HG03135 (cell line): ENCODE data around the gene CDKN2C.
A peak's percentile ranks its signal among the peaks of the same experiment; 100 is the strongest.
"Not testable (repeated sequence)": the region's sequence is repeated elsewhere in the genome, so short reads cannot be mapped to it uniquely, and the experiment has no call there.

Experiments
- ATAC-seq: cut with Tn5 transposase; IDR thresholded peaks from one replicate; pipeline ENCODE4 v1.9.1; 2021; ENCODE audit warnings: mild to moderate bottlenecking, moderate library complexity; ENCODE audit not compliant: unreplicated experiment

Gene CDKN2C

GRCh38 chr1:50969611-50970508, at the start of gene CDKN2C:
TSS of gene CDKN2C (plus strand) at chr1:50970245. CDS start at chr1:50970369, 124 bp downstream.
- peak; percentile 31 for ATAC-seq

- no peak for ATAC-seq
Measured at GRCh38 chr1:50920409-50920808, 49.6 kb upstream of the CDKN2C start.

GRCh38 chr1:50921029-50921428, 49.0 kb upstream of the CDKN2C start:
- ATAC-seq = no peak

- ATAC-seq = no peak
Measured at GRCh38 chr1:50923564-50923963, 46.5 kb upstream of the CDKN2C start.

GRCh38 chr1:50929376-50929958, 40.6 kb upstream of the CDKN2C start:
- ATAC-seq = no peak

- ATAC-seq = peak; percentile 87
Measured at GRCh38 chr1:50930193-50930592, 39.9 kb upstream of the CDKN2C start.

- no peak for ATAC-seq
Measured at GRCh38 chr1:50930965-50931737, 38.9 kb upstream of the CDKN2C start.

GRCh38 chr1:50932043-50932442, 38.0 kb upstream of the CDKN2C start:
- ATAC-seq = not testable (repeated sequence)

- ATAC-seq = not testable (repeated sequence)
Measured at GRCh38 chr1:50933770-50934169, 36.3 kb upstream of the CDKN2C start.

GRCh38 chr1:50934838-50935237, 35.2 kb upstream of the CDKN2C start:
- no peak for ATAC-seq

GRCh38 chr1:50935276-50935675, 34.8 kb upstream of the CDKN2C start:
- ATAC-seq = not testable (repeated sequence)

GRCh38 chr1:50936321-50936720, 33.7 kb upstream of the CDKN2C start:
- ATAC-seq = no peak

GRCh38 chr1:50940291-50940690, 29.8 kb upstream of the CDKN2C start:
- no peak for ATAC-seq

- ATAC-seq = no peak
Measured at GRCh38 chr1:50942334-50942733, 27.7 kb upstream of the CDKN2C start.

- no peak for ATAC-seq
Measured at GRCh38 chr1:50949286-50949982, 20.6 kb upstream of the CDKN2C start.

GRCh38 chr1:50950396-50950795, 19.6 kb upstream of the CDKN2C start:
- no peak for ATAC-seq

GRCh38 chr1:50952566-50952965, 17.5 kb upstream of the CDKN2C start:
- not testable (repeated sequence) for ATAC-seq

- ATAC-seq = no peak
Measured at GRCh38 chr1:50955116-50955515, 14.9 kb upstream of the CDKN2C start.

- peak; percentile 15 for ATAC-seq
Measured at GRCh38 chr1:50959303-50959912, 10.6 kb upstream of the CDKN2C start.
